Parathyroid adenoma (tissue), 2 donors: ENCODE results near the gene MAFB.

Experiments used
- H2AFZ ChIP-seq: fragments of 300-600 bp; sonication (generic); one replicate; pipeline ENCODE4 v1.7.0; 2017; ENCODE audit warnings: antibody characterized with exemption, mild to moderate bottlenecking
- H3K27ac ChIP-seq: fragments of 300-600 bp; sonication (generic); one replicate; pipeline ENCODE4 v1.7.0; 2017
- H3K27me3 ChIP-seq: fragments of 300-600 bp; sonication (generic); one replicate; pipeline ENCODE4 v1.7.0; 2017; ENCODE audit warnings: low read length; ENCODE audit not compliant: control insufficient read depth, insufficient read depth
- H3K36me3 ChIP-seq: fragments of 300-600 bp; sonication (generic); one replicate; pipeline ENCODE4 v1.7.0; 2017; ENCODE audit warnings: low read length; ENCODE audit not compliant: control insufficient read depth, insufficient read depth
- H3K4me1 ChIP-seq: fragments of 300-600 bp; sonication (generic); one replicate; pipeline ENCODE4 v1.7.0; 2017; ENCODE audit warnings: control low read depth
- H3K4me2 ChIP-seq: fragments of 300-600 bp; sonication (generic); one replicate; pipeline ENCODE4 v1.7.0; 2017; ENCODE audit warnings: low read length
- H3K4me3 ChIP-seq: fragments of 300-600 bp; sonication (generic); one replicate; pipeline ENCODE4 v1.7.0; 2017; ENCODE audit warnings: low read depth, low read length
- H3K79me2 ChIP-seq: fragments of 300-600 bp; sonication (generic); one replicate; pipeline ENCODE4 v1.7.0; 2017; ENCODE audit warnings: control low read depth
- H3K9ac ChIP-seq: fragments of 300-600 bp; sonication (generic); one replicate; pipeline ENCODE4 v1.7.0; 2017; ENCODE audit warnings: mild to moderate bottlenecking
- H3K9me3 ChIP-seq: fragments of 300-600 bp; sonication (generic); one replicate; pipeline ENCODE4 v1.7.0; 2017; ENCODE audit warnings: low read length; ENCODE audit not compliant: control insufficient read depth
- CTCF ChIP-seq: fragments of 300-600 bp; sonication (generic); IDR thresholded peaks from one replicate; pipeline ENCODE4 v1.7.0; 2017; ENCODE audit warnings: antibody characterized with exemption, mild to moderate bottlenecking
- donor health status: primary hyperparathyroidism.

Gene MAFB

GRCh38 chr20:40706977-40707582, 18.0 kb upstream of the MAFB start:
- peak; percentile 66 for TF ChIP-seq CTCF
- no peaks in the 10 kb centered on the region for H3K36me3 ChIP-seq
- peak overlapping the region; percentile 98 for H3K27ac ChIP-seq
- no peak overlapping the region for H3K4me3 ChIP-seq
- peak overlapping the region; percentile 72 for H3K4me2 ChIP-seq
- H3K79me2 ChIP-seq = peaks cover 86% of the 10 kb centered on the region
- no peaks in the 10 kb centered on the region for H3K27me3 ChIP-seq
- peaks cover 63% of the 10 kb centered on the region for H3K4me1 ChIP-seq
- no peak overlapping the region for H2AFZ ChIP-seq
- H3K9me3 ChIP-seq = no peaks in the 10 kb centered on the region
- H3K9ac ChIP-seq = peak overlapping the region; percentile 40

GRCh38 chr20:40705413-40705812, 16.4 kb upstream of the MAFB start:
- no peak overlapping the region for H3K4me2 ChIP-seq
- no peaks in the 10 kb centered on the region for H3K36me3 ChIP-seq
- H3K4me3 ChIP-seq = no peak overlapping the region

GRCh38 chr20:40704828-40705227, 15.8 kb upstream of the MAFB start:
- peaks cover 79% of the 10 kb centered on the region for H3K4me1 ChIP-seq
- peak overlapping the region; percentile 98 for H3K27ac ChIP-seq
- H3K27me3 ChIP-seq = no peaks in the 10 kb centered on the region
- H3K4me3 ChIP-seq = no peak overlapping the region
- TF ChIP-seq CTCF = no peak
- H3K79me2 ChIP-seq = peaks cover 86% of the 10 kb centered on the region
- no peaks in the 10 kb centered on the region for H3K9me3 ChIP-seq
- no peak overlapping the region for H2AFZ ChIP-seq
- H3K36me3 ChIP-seq = no peaks in the 10 kb centered on the region
- peak overlapping the region; percentile 17 for H3K4me2 ChIP-seq
- H3K9ac ChIP-seq = peak overlapping the region; percentile 20

More at GRCh38 chr20:40705413-40705812, 16.4 kb upstream of the MAFB start:
- peak overlapping the region; percentile 98 for H3K27ac ChIP-seq
- peaks cover 73% of the 10 kb centered on the region for H3K4me1 ChIP-seq
- H2AFZ ChIP-seq = no peak overlapping the region
- no peaks in the 10 kb centered on the region for H3K27me3 ChIP-seq
- H3K9ac ChIP-seq = peak overlapping the region; percentile 20
- no peaks in the 10 kb centered on the region for H3K9me3 ChIP-seq
- TF ChIP-seq CTCF = no peak
- peaks cover 88% of the 10 kb centered on the region for H3K79me2 ChIP-seq

GRCh38 chr20:40703975-40704530, 15.0 kb upstream of the MAFB start:
- H3K36me3 ChIP-seq = no peaks in the 10 kb centered on the region
- no peaks in the 10 kb centered on the region for H3K27me3 ChIP-seq
- H3K9ac ChIP-seq = peak overlapping the region; percentile 9
- H3K79me2 ChIP-seq = peaks cover 79% of the 10 kb centered on the region
- peak overlapping the region; percentile 98 for H3K27ac ChIP-seq
- no peaks in the 10 kb centered on the region for H3K9me3 ChIP-seq
- no peak overlapping the region for H2AFZ ChIP-seq
- no peak for TF ChIP-seq CTCF
- H3K4me1 ChIP-seq = peaks cover 87% of the 10 kb centered on the region
- H3K4me3 ChIP-seq = no peak overlapping the region
- H3K4me2 ChIP-seq = peak overlapping the region; percentile 33

GRCh38 chr20:40702504-40702903, 13.5 kb upstream of the MAFB start:
- Histone ChIP-seq H2AFZ (no peak overlapping the region), H3K4me3 (no peak overlapping the region), H3K9me3 (no peaks in the 10 kb centered on the region), H3K9ac (peak overlapping the region; percentile 4), H3K36me3 (no peaks in the 10 kb centered on the region), H3K4me1 (peaks cover 98% of the 10 kb centered on the region), H3K4me2 (no peak overlapping the region), H3K27me3 (no peaks in the 10 kb centered on the region), H3K79me2 (peaks cover 68% of the 10 kb centered on the region), H3K27ac (peak overlapping the region; percentile 98)
- TF ChIP-seq CTCF = peak; percentile 52
